Kidney epithelial cell (primary cell): ENCODE measurements around the gene CNTNAP2. TPM values are rescaled to one million over a fixed set of nuclear protein-coding genes. Genes with fewer than 3 reads are reported as not detected.

Experiments
- DNase-seq: peaks from one replicate; pipeline ENCODE4 v3.0.0-alpha.2; 2010; ENCODE audit warnings: low read depth
- H3K27me3 ChIP-seq: 2 replicates; pipeline ENCODE4 v1.6.0; 2011; ENCODE audit warnings: low read length; ENCODE audit not compliant: control insufficient read depth, insufficient read depth
- H3K36me3 ChIP-seq: 2 replicates; pipeline ENCODE4 v1.5.1; 2011; ENCODE audit warnings: low read length; ENCODE audit not compliant: control insufficient read depth, insufficient read depth
- H3K4me3 ChIP-seq: 2 replicates; pipeline ENCODE4 v1.5.1; 2011; ENCODE audit warnings: low read depth, mild to moderate bottlenecking, control low read depth, low read length
- CTCF ChIP-seq: IDR thresholded peaks from 2 replicates; pipeline ENCODE4 v1.5.1; 2011; ENCODE audit warnings: mild to moderate bottlenecking, moderate library complexity, low read length, control low read depth, inconsistent platforms; ENCODE audit not compliant: insufficient read depth, poor library complexity, severe bottlenecking
- total RNA-seq: library from RNA; depleted of rRNA; stranded (reverse); fragments of >200 nt; gene quantifications from 2 replicates; pipeline ENCODE4 v1.2.3, GENCODE V29; 2015

Gene CNTNAP2
- total RNA-seq, 1 donor from 2014 or later = 14.0 TPM

GRCh38 chr7:147161405-147161804 lies 1044.8 kb downstream of the CNTNAP2 start:
- H3K36me3 ChIP-seq = no peaks in the 10 kb centered on the region
- DNase-seq = no peak
- no peak overlapping the region for H3K4me3 ChIP-seq
- no peak for TF ChIP-seq CTCF
- no peaks in the 10 kb centered on the region for H3K27me3 ChIP-seq

GRCh38 chr7:147170341-147171012 lies 1053.9 kb downstream of the CNTNAP2 start:
- Histone ChIP-seq H3K27me3 (no peaks in the 10 kb centered on the region), H3K36me3 (no peaks in the 10 kb centered on the region), H3K4me3 (no peak overlapping the region)
- no peak for DNase-seq
- no peak for TF ChIP-seq CTCF

GRCh38 chr7:147171013-147171391 lies 1054.4 kb downstream of the CNTNAP2 start:
- DNase-seq = no peak
- Histone ChIP-seq H3K36me3 (no peaks in the 10 kb centered on the region), H3K27me3 (no peaks in the 10 kb centered on the region), H3K4me3 (no peak overlapping the region)
- no peak for TF ChIP-seq CTCF

- TF ChIP-seq CTCF = no peak
- Histone ChIP-seq H3K36me3 (no peaks in the 10 kb centered on the region), H3K4me3 (no peak overlapping the region), H3K27me3 (no peaks in the 10 kb centered on the region)
- DNase-seq = no peak
These were observed 1057.3 kb downstream of the CNTNAP2 start for GRCh38 chr7:147173883-147174282.

GRCh38 chr7:147182874-147183273 lies 1066.3 kb downstream of the CNTNAP2 start:
- no peak for TF ChIP-seq CTCF
- no peaks in the 10 kb centered on the region for H3K27me3 ChIP-seq
- H3K36me3 ChIP-seq = no peaks in the 10 kb centered on the region
- no peak overlapping the region for H3K4me3 ChIP-seq
- no peak for DNase-seq

- Histone ChIP-seq H3K36me3 (no peaks in the 10 kb centered on the region), H3K27me3 (no peaks in the 10 kb centered on the region), H3K4me3 (no peak overlapping the region)
- no peak for DNase-seq
- no peak for TF ChIP-seq CTCF
These were observed 1066.7 kb downstream of the CNTNAP2 start for GRCh38 chr7:147183276-147183675.
